Stimulated activated CD4-positive, alpha-beta T cell treated with anti-CD3 and anti-CD28 coated beads, Interleukin-2, amount 100 ng/mL, for 48 hours (primary cell): ENCODE data around the gene PTGDR2.

Experiments used
- DNase-seq, 2 donors: peaks; one replicate each; pipeline ENCODE4 v3.0.0-alpha.2; 2020

PTGDR2 gene

DNA sequence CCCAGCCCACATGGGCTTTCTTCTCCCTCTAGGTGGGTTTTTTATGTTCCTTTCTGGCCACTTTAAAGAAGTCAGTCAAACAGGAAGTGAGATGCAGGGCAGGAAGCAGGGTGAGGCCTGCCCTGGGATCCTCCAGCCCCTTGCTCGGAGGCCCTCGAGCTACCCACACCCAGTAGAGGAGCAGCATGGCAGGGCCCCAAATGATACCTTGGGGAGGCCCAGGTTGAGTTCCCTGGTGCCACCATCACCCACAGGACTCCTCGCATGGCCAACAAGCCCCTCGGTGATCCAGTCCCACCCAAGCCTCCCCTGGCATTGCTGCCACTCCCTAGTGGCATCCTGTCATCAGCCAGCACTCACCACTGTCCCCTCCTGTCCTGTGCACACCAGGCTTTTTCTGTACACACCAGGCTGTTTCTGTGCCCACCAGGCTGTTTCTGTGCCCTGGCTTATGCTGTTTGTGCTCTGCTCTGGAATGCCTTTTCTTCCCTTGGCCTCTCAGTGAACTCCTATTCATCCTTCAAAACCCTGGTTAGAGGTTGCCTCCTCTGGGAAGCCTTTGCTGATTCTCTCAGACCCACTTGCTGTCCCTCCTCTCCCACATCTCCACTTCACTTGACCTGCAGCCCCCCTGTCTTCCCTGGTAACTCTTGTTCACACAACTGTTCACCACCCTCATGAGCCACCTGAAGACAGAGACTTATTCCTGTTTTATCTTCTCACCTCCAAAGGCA, 3.1 kb upstream of the PTGDR2 start:
- DNase-seq = no peak

DNA sequence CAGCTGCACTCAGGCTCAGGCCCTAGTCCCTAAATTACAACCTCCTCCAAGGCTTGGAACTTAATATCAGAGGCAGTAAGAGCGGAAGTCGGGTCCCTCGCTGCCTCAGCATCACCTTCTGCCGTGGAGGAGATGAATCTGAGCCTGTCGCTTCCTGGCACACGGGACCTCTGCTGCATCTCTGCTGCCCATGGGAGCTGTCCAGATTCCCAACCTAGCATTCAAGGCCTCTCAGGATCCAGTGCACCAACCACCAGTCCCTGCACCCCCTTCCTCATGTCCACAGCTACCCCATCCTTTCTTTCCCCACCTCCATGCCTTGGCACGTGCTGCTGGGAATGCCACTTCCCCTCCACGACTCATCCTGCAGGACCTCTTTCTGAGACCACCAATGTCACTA, 2.5 kb upstream of the PTGDR2 start:
- no peak for DNase-seq

DNA sequence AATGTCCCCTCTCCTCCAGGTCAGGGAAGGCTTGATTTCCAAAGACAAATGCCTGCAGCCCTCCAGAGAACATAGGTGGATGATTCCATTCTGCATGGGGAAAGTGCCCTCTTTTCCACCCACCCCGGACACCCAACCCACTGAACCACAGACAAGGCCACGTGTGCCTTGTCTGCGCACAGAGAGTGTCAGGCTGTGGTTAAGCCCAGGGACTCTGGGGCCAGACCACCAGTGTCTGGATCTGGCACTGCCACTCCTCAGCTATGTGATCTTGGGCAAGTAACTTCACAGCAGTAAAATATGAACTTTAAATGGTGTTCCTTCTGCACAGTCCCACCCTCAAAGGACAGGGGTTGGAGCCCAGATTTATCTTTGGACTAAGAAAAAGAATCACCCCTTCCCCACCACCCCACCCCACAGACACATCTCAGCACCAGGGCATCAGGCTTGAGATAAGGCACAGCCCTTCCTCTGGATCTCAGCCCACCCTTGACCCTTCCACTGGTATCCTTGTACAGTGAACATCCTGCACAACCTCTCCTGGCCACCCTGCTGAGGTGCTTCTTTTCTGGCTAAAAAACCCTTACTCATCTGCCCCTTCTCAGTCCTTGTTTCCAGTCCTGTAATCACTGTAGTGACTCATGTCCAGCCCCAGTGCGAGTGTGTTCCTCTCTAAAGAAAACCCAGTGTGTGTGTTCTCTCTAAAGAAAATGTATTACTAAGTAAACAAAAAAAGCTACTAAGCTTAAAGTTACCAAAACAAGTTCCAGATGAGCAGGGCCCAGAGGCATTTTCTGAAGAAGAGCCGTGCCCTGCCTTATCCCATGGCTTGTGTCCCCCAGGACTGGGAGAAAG, 1.9 kb upstream of the PTGDR2 start:
- no peak for DNase-seq

DNA sequence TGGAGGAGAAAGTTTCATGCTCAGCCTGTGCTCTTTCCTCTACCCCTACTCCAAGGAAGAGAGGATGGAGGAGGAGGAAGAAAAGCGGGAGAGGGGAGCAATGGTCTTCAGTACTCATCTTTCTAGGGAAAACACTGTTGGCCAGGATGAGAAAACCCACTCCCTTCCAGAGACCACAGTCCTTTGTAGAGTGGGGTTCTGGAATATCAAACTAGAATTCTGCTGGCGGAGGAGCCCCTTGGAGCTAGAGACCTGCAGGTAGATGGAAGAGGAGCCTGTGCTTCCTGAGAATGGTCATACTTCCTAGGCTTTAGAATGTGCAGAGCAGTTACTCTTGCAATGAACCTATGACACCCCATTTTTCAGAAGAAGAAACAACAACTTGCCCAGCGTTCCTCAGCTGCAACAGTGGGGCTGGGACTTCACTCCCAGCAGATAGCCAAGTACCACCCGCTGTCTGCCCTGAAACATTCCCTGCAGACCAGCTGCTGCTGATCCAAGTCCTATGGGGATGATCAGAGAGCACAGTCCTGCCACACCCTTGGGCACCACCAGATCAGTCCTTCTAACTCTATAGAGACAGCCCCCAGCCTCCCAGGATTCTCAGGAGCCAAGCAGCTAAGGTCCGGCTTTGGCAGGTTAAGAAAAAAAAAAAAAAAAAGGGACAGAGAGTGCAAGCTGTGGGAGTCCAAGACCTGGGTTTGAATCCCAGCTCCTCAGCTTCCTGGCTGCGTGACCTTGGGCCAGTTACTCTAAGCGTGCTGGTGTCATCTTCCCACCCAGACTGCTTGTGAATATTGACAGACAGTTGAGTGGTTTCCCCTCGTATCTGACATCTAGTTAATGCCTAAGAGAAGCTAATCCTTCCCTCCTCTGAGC, 664 bp downstream of the PTGDR2 start:
- DNase-seq = no peak

DNA sequence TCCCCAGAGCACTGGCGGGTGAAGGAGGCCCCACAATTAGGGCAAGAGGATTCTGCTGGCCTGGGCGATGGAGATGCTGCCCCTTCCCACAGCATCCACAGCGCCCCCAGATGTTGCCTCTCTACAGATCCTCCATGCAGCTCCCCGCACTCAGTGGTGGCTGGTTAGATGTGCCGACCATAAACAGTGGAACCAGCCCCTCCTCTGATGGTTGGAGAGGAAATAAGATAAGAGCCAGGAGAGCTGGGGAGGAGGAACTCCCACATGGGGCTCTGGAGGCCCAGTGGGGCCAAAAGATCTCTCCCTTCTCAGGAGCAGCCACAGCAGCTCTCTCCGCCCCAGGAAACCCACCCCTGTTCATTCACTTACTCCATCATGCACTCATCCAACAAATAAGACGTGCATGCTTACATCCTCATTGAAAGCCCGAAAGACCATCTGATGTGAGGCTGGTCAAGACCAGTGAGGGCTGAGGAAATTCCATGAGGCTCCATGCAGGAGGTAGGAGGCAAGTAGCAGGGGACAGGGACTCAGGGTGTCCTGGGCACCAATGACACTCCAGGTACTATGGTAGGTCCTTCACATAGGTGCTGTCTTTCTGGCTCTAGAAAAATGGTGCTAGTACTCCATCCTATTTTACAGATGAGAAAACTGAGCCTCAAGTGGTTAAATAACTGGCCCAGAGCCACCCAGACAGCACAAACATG, 1.5 kb downstream of the PTGDR2 start:
- DNase-seq = no peak

DNA sequence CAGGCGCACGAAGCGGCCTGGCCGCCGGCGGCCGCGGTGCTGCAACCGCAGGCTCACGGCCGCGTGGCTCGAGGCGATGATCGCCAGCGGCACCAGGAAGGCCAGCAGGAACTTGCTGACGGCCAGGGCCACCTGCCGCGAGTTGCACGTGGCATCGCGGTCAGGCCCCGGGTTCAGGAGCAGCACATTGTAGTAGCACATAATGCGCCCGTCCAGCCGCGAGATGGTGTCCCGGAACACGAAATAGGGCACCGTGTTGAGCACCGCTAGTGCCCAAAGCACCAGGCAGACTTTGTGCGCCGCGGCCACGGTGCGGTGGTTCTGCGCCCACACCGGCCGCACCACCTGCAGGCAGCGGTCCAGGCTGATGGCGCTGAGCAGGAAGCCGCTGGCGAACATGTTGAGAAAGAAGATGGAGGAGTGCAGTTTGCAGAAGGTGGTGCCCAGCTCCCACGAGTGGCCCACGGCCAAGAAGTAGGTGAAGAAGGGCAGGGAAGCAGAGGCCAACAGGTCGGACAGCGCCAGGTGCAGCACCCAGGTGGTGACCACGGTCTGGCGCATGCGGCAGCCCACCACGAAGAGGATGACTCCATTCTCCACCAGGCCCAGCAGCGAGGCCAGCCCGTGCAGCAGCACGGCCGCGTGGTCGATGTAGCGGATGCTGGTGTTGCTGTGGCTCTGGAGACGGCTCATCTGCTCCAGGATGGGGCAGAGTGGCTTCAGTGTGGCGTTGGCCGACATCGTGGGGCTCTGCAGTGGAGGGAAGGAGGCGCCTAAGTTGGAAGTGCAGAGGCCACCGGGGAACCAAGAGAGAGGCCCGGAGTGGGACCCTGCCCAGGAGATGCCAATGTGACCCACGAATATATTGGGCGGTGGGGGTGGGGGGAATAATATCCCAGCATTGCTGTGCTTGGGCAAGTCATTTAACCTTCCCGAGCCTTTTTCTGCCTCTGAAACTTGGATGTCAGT, 2.5 kb downstream of the PTGDR2 start:
- DNase-seq = no peak

DNA sequence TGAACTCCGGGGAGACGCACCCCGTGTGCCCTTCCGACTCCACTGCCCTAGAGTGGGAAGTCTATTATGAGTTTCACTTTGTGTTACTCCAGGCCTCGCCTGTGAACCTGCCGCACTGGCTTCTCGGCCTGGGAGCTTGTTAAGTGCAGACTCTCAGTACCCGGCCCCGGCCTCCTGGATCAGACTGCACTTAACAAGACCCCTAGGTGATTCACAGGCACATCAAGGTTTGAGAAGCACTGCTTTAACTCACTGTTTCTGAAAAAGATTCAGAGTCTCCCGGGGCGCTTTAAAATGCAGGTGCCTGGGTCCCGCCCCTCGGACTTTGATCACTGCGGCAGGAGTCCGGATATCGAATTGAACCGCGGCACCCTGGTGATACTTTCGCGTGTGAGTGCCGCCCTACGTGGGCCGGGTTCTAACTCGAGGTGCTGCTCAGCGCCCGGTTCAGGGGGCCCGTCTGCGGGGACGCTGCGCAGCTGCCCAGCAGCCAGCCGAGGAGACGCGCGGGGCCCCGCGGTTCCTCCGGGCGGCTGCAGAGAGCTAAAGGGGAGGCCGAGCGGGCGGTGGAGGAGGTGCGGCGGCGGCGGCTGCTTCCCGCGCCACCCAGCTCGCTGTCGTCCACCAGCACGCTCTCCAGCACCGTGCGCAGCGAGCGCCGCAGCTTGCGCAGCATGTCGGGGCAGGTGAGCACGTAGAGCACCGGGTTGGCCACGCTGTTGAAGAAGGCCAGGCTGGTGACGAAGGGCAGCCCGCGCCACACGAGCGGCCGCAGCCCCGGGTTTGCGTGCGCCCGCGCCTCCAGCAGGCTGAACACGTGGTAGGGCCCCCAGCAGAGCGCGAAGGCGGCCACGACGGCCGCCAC, 3.4 kb downstream of the PTGDR2 start:
- DNase-seq = no peak

DNA sequence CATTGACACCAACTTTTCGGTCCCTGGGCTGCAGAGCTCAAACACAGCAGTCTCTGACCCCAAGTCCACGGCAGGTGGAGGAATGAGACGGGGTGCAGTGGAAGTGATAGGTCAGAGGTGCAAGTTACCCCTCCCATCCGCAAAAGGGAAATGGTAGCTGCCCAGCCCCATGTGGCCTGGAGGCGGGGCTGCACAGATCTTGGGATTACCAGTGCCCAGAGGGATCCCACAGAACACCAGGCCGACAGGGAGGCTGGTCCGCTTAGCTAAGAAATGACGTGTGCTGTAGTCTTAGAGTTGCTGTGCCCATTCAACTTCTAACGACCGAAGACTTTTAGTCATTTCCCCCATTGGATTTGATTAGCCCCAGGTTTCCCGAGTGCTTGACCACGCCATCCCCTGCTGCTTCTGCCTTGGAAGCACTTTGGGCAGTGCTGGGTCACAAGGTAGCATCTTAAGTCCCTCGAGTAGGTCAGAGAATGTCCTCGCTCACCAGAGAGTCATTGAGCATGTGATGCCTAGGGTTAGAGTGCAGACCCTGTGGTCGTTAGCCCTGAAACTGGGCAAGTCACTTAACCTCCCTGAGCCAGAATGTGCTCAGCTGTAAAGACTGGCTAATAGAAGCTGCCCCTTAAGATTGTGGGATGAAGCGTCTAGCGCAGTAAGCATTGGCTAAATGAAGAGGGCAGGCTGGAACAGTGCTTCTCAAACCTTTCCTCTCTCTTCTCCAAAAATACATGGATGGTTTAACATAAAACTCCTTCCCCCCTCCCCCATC, 4.2 kb downstream of the PTGDR2 start:
- DNase-seq = no peak

DNA sequence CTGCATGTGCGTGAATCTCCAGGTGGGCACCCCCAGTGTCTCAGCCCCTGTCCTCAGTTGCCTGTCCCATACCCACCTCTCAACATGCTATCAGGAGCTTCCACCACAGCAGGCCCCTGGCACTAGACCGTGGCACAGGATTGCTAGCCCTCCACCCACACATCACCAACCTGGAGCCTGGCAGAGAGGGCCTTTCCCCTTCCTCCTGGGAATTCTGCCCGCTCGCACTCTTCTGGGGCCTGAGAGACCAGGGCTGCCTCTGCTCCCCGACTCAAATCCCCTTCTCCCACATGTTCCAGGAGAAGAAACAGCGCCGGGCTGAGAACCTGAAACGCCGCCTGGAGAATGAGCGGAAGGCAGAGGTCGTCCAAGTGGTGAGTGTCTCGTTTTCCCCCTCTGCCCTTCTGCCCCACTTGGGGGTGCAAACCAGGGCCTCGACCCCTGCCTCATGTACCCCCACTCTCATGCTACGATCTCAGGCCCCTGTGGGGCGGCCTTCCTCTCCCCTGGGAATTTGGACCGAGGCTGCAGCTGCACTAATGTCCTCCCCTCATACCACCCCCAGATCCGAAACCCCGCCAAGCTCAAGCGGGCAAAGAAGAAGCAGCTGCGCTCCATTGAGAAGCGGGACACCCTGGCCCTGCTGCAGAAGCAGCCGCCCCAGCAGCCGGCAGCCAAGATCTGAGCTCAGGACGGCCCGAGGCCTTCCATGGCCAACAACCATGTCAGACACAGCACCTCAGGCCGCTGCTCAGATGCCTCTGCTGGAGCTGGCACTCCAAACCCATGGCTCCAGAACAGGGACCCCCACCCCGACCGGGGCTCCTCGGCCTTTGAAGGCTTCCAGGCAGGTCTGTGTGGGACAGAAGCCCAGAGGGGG, 5.9 kb downstream of the PTGDR2 start:
- DNase-seq = no peak

DNA sequence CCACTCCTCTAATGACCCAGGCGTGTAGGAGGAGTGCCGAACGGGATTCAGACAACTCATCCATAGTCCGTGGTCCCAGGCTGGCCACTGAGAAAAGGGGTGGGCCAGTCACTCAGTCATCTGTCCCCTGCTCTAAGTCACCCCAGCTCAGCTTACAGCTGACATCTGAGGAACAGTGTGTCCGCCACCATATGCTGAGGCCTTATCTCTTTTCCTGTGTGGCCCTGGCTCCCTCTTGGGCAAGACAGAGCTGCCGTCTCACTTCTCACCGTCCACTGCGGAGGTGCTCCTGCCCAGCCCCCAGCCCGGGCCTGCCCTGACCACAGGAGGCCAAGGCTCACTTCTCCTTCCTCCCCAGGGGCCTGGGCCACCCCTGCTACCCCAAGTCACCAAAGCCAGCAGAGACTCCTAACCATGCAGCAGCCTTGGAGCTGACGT, 7.0 kb downstream of the PTGDR2 start:
- DNase-seq = no peak

DNA sequence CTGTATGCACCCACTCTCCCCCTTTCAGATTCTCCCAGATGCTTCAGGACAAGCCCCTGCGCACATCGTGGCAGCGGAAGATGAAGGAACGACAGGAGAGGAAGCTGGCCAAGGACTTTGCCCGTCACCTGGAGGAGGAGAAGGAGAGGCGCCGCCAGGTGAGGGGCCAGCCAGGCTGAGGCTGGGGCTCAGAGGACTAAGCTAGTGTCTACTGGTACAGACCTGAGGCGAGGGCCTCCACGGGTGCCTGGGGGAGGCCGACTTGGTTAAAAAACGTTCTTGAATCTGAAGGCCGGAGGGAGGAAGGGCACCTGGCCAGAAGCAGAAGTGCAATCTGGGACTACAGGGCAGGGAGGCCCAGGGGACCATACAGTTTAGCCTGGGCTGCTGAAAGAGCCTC, 7.9 kb downstream of the PTGDR2 start:
- DNase-seq = no peak

DNA sequence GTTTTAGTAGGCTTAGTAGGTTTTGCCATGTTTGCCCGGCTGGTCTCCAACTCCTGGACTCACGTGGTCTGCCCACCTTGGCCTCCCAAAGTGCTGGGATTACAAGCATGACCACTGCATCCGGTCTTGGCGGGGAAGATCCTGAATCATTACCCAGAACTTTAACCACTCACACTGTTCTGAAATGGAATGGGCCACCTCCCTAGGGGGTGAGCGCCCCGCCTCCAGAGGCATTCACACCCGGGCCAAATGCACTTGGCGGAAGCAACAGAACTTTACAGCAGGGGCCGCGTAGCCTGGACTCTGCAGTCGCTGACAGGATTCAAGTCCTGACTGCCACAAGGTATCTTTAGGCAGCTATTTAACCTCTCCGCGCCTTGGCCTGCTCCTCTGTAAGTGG, 8.5 kb downstream of the PTGDR2 start:
- DNase-seq = no peak

DNA sequence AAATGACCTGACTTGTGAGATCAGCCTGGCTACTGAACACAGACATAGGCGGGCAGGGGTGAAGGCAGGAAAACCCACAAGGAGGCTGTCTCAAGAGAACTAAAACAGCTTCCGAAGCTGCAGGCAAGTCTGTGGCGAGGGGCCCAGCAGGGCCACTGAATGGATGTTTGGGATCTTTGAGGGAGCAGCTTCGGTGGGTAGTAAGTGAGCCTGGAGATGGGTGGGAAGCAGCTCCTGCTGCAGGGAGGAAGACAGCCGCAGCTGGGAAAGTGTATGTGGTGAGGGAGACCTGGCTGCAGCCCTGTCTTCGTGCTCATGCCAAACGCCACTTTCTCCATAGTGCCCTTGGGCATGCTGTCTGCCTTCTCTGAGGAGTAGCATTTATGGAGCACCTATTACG, 10.4 kb downstream of the PTGDR2 start:
- DNase-seq = no peak

DNA sequence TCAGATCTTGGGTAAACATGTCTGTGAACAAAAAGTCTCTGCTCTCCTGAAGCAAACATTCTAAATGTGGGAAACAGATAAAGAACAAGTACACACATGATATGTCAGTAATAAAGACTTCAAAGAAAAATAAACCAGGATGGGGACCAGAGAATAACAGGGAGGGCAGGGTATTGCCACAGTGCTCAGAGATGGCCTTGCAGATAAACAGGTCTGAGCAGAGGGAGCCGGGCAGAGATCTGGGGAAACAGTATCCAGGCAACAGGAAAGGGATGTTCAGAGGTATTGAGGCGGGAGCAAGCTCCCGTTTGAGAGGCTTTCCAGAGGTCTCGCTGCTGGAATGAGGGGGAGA, 10.9 kb downstream of the PTGDR2 start:
- no peak for DNase-seq

DNA sequence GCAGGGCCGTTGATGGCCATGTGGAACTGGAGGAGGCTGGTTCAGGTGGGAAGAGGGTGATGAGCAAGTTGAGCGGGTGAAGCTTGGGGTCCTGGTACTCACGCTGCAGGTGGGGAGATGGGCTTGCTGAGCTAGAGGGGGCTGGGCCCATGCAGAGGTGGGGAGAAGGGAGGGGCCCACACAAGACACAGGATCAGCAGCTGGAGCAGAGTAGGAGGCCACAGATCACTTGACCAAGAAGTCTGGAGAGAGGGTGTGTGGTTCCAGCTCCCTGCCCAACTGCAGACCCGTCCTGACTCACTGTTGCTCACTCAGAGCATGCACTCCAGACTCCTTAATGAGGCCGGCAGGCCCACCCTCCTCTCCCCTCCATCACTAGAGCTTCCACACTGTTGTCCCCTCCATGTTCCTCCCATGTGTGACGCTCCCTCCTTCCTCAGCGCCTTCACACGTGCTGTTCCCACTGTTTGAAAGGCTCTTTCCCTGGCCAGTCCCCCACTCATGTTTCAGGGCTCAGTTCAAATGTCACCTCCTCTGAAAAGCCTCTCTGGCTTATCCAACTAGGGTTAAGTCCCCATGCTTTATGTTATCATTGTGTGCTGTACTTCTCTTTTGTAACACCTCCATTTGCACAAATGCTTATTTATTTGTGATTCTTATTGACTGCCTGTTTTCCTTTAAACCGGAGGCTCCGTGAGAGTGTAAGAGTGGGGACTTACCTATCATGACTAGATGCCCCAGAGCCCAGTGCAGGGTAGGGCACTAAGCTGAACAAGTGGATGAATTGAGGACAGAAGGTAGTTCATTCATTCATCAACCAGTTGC, 11.5 kb downstream of the PTGDR2 start:
- DNase-seq = no peak

DNA sequence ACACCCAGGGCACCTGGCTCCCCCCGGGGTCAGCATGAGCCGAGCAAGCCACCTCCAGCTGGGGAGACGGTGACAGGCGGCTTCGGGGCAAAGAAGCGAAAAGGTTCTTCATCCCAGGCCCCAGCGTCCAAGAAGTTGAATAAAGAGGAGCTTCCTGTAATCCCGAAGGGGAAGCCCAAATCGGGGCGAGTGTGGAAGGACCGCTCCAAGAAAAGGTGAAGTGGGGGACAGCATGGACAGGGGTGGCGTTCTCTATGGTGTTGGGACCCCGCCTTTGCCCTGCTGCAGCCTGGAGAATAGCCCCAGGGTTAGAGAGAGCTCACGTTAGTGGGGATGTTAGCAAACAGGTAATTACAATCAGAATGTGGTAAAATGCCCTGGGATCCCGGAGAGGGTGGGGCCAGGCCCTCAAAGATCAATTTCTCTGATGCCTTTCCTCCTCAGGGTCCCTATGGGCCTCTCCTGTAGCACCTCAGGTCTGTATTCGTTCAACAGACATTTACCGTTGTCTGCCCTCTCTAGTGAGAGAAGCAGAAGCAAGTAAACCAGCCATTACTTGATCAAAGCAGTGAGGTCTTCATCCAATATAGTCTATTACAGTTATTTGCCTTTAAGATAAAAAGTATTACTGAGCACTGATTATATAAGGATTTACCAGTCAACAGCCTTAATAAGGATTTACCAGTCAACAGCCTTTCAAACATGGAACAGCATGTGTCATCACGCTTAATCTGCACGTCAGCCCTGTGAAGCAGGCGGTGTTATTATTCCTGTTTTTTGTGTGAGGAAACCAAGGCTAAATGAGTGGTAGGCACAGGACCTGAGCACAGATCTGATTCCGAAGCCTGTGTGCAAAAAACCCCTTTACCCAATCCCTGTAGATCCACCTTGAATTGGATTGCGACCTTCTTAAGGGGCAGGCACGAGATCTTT, 12.8 kb downstream of the PTGDR2 start:
- no peak for DNase-seq
